HG03342 (cell line): ENCODE measurements around the gene ZNF346.

ENCODE experiments used
- ATAC-seq: cut with Tn5 transposase; IDR thresholded peaks from one replicate; pipeline ENCODE4 v1.9.1; 2021; ENCODE audit warnings: mild to moderate bottlenecking, moderate library complexity; ENCODE audit not compliant: unreplicated experiment

ZNF346 gene

DNA sequence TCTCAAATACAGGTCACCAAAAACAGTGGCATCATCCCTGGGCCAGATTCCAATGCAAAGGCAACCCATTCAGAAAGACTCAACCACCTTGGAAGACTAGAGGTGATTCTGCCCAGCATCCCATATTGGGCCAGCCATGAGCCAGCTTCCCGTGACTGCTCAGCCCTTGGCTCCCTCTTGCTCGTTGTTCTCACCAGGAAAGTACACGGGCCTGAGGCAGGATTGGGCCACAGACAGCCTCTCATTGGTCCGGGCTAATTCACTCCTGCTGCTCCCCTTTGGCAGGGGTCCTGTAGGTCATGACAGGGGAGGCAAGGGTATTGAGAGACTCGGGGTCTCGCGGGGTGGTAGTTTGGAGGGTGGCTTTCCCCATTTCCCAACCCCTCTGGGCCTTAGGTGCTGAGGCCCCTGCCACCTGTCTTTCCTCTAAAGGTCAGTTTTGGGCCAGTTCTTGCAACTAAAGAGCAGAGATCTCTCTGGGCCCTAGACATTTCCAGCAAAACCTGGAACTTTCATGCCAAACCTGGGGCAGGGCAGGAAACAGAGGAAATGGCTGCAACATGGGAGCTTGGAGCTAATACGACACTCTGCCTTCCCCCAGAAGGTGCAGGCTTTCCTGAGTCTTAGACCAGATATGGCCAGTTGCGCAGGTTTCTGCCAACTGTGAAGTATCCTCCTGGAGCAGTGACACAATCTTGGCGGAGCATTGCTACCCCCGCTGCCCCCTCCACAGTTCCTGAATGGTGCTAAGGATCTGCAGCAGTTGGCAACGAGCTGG is 42.2 kb downstream of the ZNF346 start:
- ATAC-seq: no peak

DNA sequence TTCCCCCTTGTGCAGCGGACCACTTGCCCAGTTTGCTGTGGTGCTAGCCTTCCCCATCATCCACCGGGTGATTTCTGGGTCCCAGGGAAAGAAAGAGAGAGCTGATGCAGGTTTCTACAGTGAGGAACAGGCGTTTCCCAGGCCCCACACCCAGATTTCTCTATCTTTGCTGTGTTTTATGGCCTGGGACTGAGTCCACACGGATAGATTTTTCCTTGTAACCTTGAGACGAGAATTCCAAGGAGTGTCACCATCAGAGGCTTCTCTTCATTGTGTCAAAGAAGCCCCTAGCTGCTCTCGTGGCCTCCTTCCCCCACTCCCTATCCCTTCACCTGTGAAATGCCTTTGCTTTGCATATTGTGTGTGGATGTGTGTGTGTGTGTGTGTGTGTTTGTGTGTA is 43.0 kb downstream of the ZNF346 start:
- ATAC-seq: no peak

DNA sequence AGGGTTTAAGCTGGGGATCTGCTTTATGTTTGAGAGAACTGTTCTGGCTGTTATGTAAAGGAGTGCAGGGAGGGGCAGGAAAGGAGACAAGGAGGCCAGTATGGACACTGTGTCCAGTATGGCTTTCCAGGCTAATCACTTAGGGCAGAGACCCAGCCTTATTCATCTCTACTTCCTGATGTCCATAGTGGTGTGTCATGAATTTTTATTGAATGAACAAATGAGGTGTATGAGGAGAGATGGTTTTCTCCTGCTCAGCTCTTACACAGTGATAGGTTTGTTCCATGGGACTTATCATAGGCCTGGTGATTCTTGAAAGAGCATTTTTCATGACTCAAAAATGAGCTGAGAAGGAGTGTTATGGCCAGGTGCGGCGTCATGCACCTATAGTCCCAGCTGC is 43.7 kb downstream of the ZNF346 start:
- no peak for ATAC-seq

DNA sequence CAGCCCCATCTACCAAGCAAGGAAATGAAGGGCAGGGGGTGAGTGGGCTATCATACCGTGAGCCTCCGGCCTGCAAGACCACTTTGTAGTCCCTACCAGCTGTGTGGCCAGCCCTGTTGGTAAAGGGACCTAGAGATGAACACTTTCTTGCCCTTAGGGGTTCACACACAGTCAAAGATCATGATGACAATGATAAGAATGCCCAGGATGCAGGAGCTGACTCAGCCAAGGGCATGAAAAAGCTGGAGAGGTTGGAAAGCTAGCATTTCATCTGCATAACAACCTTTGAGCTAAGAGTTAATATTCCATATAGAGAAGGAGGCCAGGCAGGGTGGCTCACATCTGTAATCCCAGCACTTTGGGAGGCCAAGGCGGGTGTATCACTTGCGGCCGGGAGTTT is 45.0 kb downstream of the ZNF346 start:
- ATAC-seq: no peak

DNA sequence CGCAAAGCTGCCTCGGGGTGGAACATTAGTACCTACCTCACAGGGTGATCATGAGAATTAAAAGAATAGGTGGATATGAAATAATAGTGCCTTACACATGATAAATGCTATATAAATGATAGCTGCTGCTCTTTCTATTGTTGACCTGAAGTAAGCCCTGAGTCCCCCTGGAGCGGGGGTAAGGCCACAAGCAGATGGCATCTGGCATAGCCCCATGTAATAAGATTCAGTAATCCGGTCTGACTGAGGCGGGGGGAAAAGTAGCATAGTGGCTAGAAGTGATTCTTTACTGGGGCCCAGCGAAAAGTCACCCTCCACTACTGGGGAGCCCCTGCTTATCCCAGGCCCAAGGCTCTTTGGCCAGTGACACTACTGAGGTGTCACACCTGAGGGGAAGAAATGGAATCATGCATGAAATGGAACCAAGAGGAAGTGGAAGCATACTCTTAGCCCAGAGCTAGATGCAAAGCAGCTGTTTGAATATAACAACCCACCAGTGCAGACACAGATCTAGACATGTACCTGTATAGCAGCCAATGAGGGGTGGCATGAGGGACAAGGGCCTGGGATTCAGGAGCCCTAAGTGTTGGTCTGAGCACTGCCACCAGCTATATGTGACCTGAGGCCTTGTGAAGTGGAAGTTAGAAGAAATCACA is 48.2 kb downstream of the ZNF346 start:
- ATAC-seq: no peak

DNA sequence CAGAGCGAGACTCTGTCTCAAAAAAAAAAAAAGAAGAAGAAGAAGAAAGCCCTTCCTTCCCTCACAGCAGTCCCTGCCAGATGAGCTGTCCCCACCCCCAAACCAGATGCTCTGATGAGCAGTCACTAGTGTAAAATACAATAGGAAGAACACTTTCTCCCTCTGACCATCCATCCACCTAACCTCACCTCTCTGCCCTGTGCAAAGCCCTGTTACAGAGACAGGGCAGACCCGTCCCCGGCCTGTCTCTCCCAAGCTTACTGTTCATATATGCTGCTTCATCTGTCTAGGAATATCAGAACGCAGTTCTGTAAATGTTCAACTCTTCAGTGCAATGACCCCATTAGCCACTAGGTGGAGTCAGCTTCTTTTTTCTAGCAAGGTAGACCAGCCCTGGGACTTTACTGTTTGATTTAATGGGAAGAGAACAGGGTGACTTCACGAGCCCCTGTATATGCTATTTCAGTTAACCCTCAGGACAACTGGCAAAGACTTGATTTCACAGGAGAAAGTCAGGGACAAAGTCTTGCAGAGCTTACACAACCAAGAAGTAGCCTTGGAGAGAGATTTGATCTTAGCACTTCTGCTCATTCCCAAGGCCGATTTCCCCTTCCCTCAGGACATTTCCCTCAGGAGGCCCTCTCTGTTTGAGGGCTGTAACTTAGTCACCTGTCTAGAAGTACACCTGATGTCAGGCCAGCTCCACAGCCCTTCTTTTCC is 49.3 kb downstream of the ZNF346 start:
- peak; percentile 69 for ATAC-seq

DNA sequence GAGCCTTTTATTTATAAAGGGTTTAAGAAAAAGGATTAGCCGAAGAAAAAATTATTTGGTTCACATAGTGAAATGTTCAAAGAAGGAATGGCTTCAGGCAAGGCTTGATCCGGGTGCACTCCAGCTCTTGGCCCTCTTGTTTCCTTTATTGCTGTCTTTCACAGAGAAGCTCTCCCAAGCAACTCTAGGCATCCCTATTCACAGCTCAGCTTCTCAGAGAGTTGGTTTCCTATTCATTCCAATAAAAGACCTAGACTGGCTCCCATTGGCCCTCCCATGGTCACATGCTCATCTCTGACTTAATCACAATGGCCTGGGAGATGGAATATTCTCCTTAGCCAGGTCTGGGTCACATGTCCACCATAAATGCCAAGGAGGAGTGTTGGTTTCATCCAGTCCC is 54.8 kb downstream of the ZNF346 start:
- ATAC-seq: no peak

DNA sequence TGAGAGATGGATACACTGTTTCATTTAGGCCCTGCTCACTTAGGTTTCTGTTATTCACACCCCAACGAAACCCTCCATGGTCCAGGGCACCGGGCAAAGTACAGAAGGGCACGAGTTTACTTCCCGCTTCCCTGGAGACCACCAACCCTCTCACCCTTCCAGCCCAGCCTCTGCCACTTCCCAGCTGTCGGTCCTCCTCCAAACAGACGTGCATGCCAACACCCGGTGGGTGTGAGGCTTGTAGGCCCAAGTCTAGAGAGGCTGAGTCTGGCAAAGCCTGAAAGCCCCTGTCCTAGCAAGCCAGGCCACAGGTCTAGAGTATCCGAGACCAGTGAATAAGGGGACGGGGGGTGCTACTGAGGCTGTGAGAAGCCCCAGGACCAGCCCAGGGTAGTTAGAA is 57.1 kb downstream of the ZNF346 start:
- no peak for ATAC-seq

DNA sequence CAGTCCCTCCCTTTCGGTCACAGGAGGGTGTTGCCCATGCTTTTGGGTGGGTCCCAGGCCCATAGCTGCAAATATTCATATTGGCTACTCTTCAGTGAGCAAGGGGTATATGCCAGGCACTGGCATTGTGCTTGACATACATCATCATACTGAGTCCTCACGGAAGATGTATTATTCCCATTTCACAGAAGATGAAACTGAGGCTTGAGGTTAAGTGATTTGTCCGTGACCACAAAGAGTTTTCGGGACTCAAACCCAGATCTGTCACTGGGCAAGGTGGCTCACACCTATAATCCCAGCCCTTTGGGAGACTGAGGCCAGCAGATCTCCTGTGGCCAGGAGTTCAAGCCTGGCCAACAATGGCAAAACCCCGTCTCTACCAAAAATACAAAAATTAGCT is 57.8 kb downstream of the ZNF346 start:
- no peak for ATAC-seq

DNA sequence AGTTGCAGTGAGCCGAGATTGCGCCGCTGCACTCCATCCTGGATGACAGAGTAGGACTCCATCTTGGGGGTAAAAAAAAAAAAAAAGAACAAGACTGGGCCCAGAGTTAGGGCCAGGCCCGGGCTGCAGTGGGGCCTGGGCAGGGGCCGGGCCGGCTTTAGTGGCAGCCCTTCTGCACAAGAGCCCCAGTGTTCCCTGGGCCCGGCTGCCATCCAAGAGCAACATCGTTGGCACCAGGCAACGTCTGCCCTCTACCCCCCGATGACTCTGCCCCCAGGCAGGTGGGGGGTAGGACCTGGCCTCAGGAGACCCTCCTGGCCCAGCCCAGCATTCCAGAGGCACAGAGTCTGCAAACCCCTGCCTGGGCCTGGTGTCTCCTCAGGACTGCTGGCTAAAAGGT is 59.4 kb downstream of the ZNF346 start:
- ATAC-seq: no peak

DNA sequence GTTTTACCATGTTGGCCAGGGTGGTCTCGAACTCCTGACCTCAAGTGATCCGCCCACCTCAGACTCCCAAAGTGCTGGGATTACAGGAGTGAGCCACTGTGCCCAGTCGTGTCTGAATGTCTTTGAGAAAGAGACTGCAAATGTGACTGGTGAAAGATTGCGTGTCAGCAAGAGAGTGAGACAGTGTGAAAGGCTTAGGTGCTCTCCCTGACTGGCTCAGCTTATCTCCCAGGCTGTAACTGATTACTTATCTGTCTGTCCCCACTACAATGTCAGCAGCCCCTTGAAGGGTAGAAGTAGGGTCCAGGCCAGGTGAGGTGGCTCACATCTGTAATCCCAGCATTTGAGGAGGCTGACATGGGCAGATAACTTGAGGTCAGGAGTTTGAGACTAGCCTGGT is 60.9 kb downstream of the ZNF346 start:
- no peak for ATAC-seq

DNA sequence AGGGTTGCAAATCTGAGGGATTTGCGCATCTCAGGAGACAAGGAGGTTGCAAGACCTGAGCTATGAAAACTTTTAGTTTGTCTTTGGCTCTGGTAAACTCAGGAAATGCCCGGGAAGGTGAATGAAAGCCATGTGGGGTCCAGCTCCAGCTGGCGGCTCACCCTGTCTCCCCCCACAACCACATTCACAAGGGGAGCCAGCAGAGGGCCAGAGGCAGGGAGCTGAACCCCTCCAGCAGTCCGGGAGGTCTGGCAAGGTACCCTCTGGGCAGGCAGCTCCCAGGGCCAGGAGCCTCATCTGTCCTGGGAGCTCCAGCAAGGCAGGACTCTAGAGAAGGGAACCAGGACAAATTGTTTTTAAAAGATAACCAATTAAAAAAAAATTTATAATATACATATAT is 61.7 kb downstream of the ZNF346 start:
- ATAC-seq: no peak

DNA sequence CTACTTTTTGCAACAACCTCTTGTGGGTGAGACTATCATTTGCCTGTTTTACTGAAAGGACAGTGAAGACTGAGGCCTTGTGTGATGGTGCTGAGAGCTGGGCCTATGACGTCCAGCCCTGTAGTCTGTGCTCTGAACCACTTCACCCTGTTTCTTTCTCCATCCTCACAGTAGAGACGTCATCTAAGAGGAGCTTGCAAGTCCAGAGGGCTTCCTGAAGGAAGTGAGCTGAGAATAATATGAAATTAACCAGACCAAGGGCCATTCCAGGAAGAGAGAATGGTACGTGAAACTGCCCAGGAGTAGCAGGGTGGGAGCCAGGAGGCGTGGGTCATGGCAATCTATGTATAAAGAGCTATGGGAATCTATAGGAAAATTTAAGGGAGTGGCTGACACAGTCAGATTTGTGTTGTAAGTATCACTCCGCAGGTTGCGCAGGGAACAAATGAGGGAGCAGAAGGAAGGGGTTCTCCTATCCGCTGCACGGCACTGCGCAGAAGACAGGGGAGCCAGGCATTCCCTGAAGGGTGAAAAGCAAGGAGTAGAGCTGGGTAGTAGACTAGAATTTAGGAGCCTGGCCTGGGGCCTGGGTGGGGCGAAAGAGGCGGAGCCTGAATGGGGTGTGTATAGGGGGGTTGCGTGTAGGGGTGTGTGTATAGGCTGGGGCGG is 63.6 kb downstream of the ZNF346 start:
- no peak for ATAC-seq

DNA sequence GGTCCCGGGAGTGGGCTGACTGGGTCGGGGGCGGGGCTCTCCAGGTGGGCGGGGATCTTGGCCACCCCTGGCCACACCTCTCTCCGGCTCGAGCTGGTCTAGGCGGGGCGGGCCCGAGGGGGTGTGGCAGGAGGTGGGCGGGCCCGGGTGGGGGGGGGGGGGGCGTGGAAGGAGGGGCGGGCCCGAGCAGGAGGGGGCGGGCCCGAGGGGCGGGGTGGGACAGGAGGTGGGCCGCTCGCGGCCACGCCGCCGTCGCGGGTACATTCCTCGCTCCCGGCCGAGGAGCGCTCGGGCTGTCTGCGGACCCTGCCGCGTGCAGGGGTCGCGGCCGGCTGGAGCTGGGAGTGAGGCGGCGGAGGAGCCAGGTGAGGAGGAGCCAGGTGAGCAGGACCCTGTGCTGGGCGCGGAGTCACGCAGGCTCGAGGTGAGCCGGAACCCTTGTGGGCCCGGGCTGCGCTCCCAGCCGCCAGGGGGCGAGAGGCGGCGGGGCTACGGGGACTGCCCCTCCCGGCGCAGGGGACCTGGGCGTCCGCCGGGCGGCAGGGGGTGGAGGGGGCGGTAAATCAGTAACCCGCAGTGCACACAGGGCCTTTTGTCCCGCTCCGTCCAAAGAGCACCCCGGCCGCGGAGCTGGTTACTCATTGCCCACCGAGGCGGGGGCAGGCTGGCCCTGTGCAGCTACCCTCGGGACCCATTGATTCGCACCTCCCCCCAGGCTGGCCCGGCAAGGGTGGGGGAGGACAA is 64.3 kb downstream of the ZNF346 start, which contains the start of gene FGFR4:
Gene FGFR4, plus strand, starts transcription at position 262 of the 744 bp plus-strand sequence. CDS start 2,688 bp downstream, outside the sequence.
- ATAC-seq: peak; percentile 74

DNA sequence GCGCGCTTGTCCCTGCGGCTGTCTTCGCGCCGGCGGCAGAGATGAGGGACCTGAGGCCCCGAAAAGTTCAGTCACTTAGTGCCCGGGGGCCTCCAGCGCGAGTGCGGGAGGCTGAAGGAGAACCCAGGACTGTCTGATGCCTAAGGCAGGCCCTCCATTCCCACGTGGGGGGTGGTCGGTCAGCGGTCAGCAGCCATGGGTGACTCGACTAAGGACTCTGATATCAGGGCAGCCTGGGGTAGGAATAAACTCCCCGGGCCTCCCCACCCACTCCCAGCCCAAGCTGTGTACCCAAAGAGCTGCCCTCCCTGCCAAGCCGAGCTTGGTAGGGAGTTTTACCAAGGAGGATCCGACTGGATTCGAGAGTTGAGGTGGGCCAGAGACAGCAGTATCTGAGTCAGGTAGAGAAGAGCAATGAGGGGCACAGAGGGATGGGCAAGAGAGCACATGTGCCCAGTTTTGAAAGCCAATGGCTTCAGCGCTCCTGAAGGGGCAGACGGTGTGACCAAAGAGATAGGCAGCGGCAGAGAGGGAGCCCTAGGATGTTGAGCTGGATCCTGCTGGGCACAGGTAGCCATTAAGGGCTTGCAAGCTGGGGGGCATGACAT is 65.0 kb downstream of the ZNF346 start:
- ATAC-seq: no peak

DNA sequence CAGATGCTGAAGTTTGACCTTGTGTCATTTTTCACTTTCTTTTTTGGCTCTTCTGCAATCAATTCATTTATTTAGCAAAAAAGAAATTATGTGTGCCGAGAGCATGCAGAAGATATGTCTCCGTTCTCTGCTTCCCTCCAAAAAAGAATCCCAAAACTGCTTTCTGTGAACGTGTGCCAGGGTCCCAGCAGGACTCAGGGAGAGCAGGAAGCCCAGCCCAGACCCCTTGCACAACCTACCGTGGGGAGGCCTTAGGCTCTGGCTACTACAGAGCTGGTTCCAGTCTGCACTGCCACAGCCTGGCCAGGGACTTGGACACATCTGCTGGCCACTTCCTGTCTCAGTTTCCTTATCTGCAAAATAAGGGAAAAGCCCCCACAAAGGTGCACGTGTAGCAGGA is 66.6 kb downstream of the ZNF346 start:
- no peak for ATAC-seq

DNA sequence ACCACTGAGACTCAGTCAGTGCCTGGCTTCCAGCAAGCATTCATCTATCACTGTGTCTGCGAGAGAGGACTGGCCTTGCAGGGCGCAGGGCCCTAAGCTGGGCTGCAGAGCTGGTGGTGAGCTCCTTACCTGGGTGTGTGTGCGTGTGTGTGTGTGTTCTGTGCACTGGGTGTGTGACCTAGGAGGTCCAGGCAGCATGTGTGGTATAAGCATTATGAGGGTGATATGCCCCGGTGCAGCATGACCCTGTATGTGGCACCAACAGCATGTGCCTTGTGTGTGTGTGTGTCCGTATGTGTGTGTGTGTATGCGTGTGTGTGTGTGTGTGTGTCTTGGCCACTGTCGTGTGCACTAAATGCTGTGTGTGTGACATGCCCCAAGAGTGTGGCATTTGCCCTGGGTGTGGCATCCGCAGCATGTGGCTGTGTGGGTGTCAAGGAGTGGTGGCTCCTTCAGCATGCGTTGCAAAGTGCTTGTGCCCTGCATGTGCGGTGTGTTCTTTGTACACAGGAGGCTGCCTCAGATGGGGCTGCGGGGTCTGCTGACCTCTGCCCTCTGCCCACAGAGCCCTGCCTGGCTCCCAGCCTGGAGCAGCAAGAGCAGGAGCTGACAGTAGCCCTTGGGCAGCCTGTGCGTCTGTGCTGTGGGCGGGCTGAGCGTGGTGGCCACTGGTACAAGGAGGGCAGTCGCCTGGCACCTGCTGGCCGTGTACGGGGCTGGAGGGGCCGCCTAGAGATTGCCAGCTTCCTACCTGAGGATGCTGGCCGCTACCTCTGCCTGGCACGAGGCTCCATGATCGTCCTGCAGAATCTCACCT is 67.5 kb downstream of the ZNF346 start:
- ATAC-seq: no peak

DNA sequence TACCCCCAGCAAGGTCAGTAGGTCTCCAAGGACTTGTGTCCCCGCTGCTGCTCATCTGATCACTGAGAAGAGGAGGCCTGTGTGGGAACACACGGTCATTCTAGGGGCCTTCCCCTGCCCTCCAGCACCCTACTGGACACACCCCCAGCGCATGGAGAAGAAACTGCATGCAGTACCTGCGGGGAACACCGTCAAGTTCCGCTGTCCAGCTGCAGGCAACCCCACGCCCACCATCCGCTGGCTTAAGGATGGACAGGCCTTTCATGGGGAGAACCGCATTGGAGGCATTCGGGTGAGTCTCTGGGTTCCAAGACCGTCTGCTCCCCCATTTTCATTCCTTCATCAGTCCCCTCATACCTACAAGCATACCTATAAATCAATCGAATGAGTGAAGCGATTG is 68.3 kb downstream of the ZNF346 start:
- ATAC-seq: no peak

DNA sequence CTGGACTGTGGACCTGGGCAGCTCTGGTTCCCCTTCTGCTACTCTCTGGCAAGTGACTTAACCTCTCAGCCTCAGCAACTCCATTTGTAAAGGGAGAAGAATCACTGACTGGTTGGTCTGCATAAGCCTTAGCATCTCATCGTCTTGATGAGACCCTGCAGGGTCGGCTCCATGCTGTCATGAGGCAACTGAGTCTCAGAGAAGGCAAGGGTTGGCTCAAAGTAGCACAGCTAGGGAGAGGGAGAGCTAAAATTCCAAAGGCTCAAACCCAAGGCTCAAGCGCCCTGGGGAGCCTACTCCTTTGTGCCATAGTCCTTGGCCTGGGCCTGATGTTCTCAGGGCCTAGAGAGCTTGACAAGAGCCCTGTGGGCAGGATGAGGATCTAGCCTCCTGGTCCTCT is 68.7 kb downstream of the ZNF346 start:
- no peak for ATAC-seq
